ENCODE results near the gene PGA4.
"Not testable (repeated sequence)": the region's sequence is repeated elsewhere in the genome, so short reads cannot be mapped to it uniquely, and the experiment has no call there.

Gene PGA4

GRCh38 chr11:61252332-61252731 is 30.2 kb downstream of the PGA4 start:
- DNase-seq = not testable (repeated sequence)

- peak; percentile 33 for DNase-seq
Observed at GRCh38 chr11:61254403-61255025, 32.4 kb downstream of the PGA4 start.

- DNase-seq = no peak
Observed at GRCh38 chr11:61256710-61257482, 34.7 kb downstream of the PGA4 start.

GRCh38 chr11:61258546-61258945 is 36.4 kb downstream of the PGA4 start:
- no peak for DNase-seq

- no peak for DNase-seq
Observed at GRCh38 chr11:61259363-61259762, 37.2 kb downstream of the PGA4 start.

GRCh38 chr11:61264371-61264770 is 42.2 kb downstream of the PGA4 start:
- no peak for DNase-seq

GRCh38 chr11:61264795-61265194 is 42.6 kb downstream of the PGA4 start:
- no peak for DNase-seq

- no peak for DNase-seq
Observed at GRCh38 chr11:61265357-61265756, 43.2 kb downstream of the PGA4 start.

- DNase-seq = no peak
Observed at GRCh38 chr11:61266602-61267001, 44.5 kb downstream of the PGA4 start.

GRCh38 chr11:61267437-61267841 is 45.3 kb downstream of the PGA4 start:
- DNase-seq = no peak

- DNase-seq = no peak
Observed at GRCh38 chr11:61268588-61269250, 46.6 kb downstream of the PGA4 start.

- no peak for DNase-seq
Observed at GRCh38 chr11:61270354-61271076, 48.4 kb downstream of the PGA4 start.

- DNase-seq = no peak
Observed at GRCh38 chr11:61272731-61273130, 50.6 kb downstream of the PGA4 start.

- DNase-seq = no peak
Observed at GRCh38 chr11:61273178-61274078, 51.3 kb downstream of the PGA4 start.

- no peak for DNase-seq
Observed at GRCh38 chr11:61274084-61274483, 51.9 kb downstream of the PGA4 start.

GRCh38 chr11:61275191-61275590 is 53.0 kb downstream of the PGA4 start:
- no peak for DNase-seq

GRCh38 chr11:61277186-61278000 is 55.2 kb downstream of the PGA4 start:
- no peak for DNase-seq

GRCh38 chr11:61278001-61278470 is 55.9 kb downstream of the PGA4 start:
- DNase-seq = no peak

GRCh38 chr11:61279934-61280659 is 58.0 kb downstream of the PGA4 start:
- DNase-seq = no peak

- no peak for DNase-seq
Observed at GRCh38 chr11:61280883-61281580, 58.9 kb downstream of the PGA4 start.
